Anterior cingulate cortex (tissue), 58 donors: Measurements from ENCODE around the gene NFIA.

Experiments
- DNase-seq, 58 donors: peaks; one replicate each; lab custom pipeline; 2025; lab: John Stamatoyannopoulos, UW

The NFIA gene

GRCh38 chr1:61436491-61437120 is 354.2 kb downstream of the NFIA start:
- DNase-seq, result no peak

GRCh38 chr1:61439234-61439633 is 356.9 kb downstream of the NFIA start:
- DNase-seq, result no peak

GRCh38 chr1:61441723-61442262 is 359.4 kb downstream of the NFIA start:
- no peak for DNase-seq

- no peak for DNase-seq
Measured at GRCh38 chr1:61442544-61442943, 360.2 kb downstream of the NFIA start.

- no peak for DNase-seq
Measured at GRCh38 chr1:61444288-61444687, 361.9 kb downstream of the NFIA start.

- DNase-seq, result no peak
Measured at GRCh38 chr1:61445269-61445825, 363.0 kb downstream of the NFIA start.

GRCh38 chr1:61446531-61446991 is 364.2 kb downstream of the NFIA start:
- DNase-seq, result no peak

- no peak for DNase-seq
Measured at GRCh38 chr1:61447106-61447967, 365.0 kb downstream of the NFIA start.

GRCh38 chr1:61447968-61448430 is 365.6 kb downstream of the NFIA start:
- no peak for DNase-seq

- peak in 2 of 58 donors; percentile 12 to 20 for DNase-seq
Measured at GRCh38 chr1:61448914-61449313, 366.6 kb downstream of the NFIA start.

- no peak for DNase-seq
Measured at GRCh38 chr1:61449410-61449809, 367.0 kb downstream of the NFIA start.

GRCh38 chr1:61450454-61450853 is 368.1 kb downstream of the NFIA start:
- DNase-seq, result no peak

- DNase-seq, result no peak
Measured at GRCh38 chr1:61450872-61451571, 368.7 kb downstream of the NFIA start.

- no peak for DNase-seq
Measured at GRCh38 chr1:61451572-61451968, 369.2 kb downstream of the NFIA start.

GRCh38 chr1:61452176-61453035 is 370.0 kb downstream of the NFIA start:
- no peak for DNase-seq

- DNase-seq, result peak in 57 of 58 donors; percentile 15 to 92 (median 66)
Measured at GRCh38 chr1:61453111-61453961, 371.0 kb downstream of the NFIA start.

GRCh38 chr1:61455400-61455799 is 373.0 kb downstream of the NFIA start:
- no peak for DNase-seq

GRCh38 chr1:61457526-61458040 is 375.2 kb downstream of the NFIA start:
- DNase-seq, result no peak
